Stimulated activated CD8-positive, alpha-beta memory T cell treated with anti-CD3 and anti-CD28 coated beads, Interleukin-7, amount 100 ng/mL, for 24 hours (primary cell): ENCODE data around the gene FPR1.
"Not testable (repeated sequence)": the region's sequence is repeated elsewhere in the genome, so short reads cannot be mapped to it uniquely, and the experiment has no call there.

Experiments
- DNase-seq: peaks from one replicate; pipeline ENCODE4 v3.0.0-alpha.2; 2020; ENCODE audit warnings: low read depth

FPR1 gene

GRCh38 chr19:51779181-51779580 is 27.5 kb upstream of the FPR1 start:
- DNase-seq, result no peak

- DNase-seq, result no peak
Measured at GRCh38 chr19:51777570-51778462, 26.1 kb upstream of the FPR1 start.

- not testable (repeated sequence) for DNase-seq
Measured at GRCh38 chr19:51776561-51776960, 24.9 kb upstream of the FPR1 start.

- no peak for DNase-seq
Measured at GRCh38 chr19:51772977-51773376, 21.3 kb upstream of the FPR1 start.

- DNase-seq, result no peak
Measured at GRCh38 chr19:51771376-51772130, 19.9 kb upstream of the FPR1 start.

- no peak for DNase-seq
Measured at GRCh38 chr19:51766461-51766860, 14.8 kb upstream of the FPR1 start.

GRCh38 chr19:51765086-51765485 is 13.4 kb upstream of the FPR1 start:
- DNase-seq, result no peak

GRCh38 chr19:51761696-51762095 is 10.0 kb upstream of the FPR1 start:
- no peak for DNase-seq

GRCh38 chr19:51760697-51761356 is 9.1 kb upstream of the FPR1 start, which contains the start of gene FPR2:
Gene FPR2 (plus strand): TSS chr19:51761180. CDS start chr19:51768659, 7,479 bp downstream.
- DNase-seq, result no peak

- no peak for DNase-seq
Measured at GRCh38 chr19:51755571-51755970, 3.9 kb upstream of the FPR1 start.

- DNase-seq, result no peak
Measured at GRCh38 chr19:51754770-51755169, 3.1 kb upstream of the FPR1 start.

- DNase-seq, result no peak
Measured at GRCh38 chr19:51754109-51754508, 2.4 kb upstream of the FPR1 start.

GRCh38 chr19:51750400-51751094 is 1.1 kb downstream of the FPR1 start:
- DNase-seq, result no peak

- DNase-seq, result no peak
Measured at GRCh38 chr19:51749979-51750378, 1.7 kb downstream of the FPR1 start.

GRCh38 chr19:51746731-51747130 is 4.9 kb downstream of the FPR1 start:
- no peak for DNase-seq

- no peak for DNase-seq
Measured at GRCh38 chr19:51743405-51743804, 8.3 kb downstream of the FPR1 start.

- DNase-seq, result no peak
Measured at GRCh38 chr19:51742789-51743188, 8.9 kb downstream of the FPR1 start.

- DNase-seq, result no peak
Measured at GRCh38 chr19:51740356-51740755, 11.3 kb downstream of the FPR1 start.

GRCh38 chr19:51739466-51740213 is 12.0 kb downstream of the FPR1 start:
- no peak for DNase-seq

- DNase-seq, result not testable (repeated sequence)
Measured at GRCh38 chr19:51738523-51738922, 13.2 kb downstream of the FPR1 start.

GRCh38 chr19:51737924-51738323 is 13.8 kb downstream of the FPR1 start:
- DNase-seq, result no peak
